ENCODE results near the gene AHI1.

Gene AHI1

GRCh38 chr6:135451617-135452190 is 45.8 kb downstream of the AHI1 start:
- Histone ChIP-seq H3K4me2 (no peak overlapping the region), H3K27me3 (ENCODE audit: insufficient read depth, low read depth) (no peaks in the 10 kb centered on the region), H3K4me3 (IDR thresholded peaks at IDR 0.05; ENCODE audit: insufficient read depth, low read depth, low read length) (no peak overlapping the region), H3K4me1 (ENCODE audit: low read depth, poor library complexity, severe bottlenecking) (no peaks in the 10 kb centered on the region), H2AFZ (ENCODE audit: low read depth) (no peak overlapping the region), H3K79me2 (ENCODE audit: insufficient read depth, low read depth) (no peaks in the 10 kb centered on the region), H3K27ac (no peak overlapping the region), H3K9ac (no peak overlapping the region), H3K36me3 (ENCODE audit: insufficient read depth) (no peaks in the 10 kb centered on the region), H4K20me1 (ENCODE audit: insufficient read depth) (no peaks in the 10 kb centered on the region)
- peak; percentile 89 for TF ChIP-seq CTCF (conservative IDR thresholded peaks at IDR 0.05; ENCODE audit: low read depth, low read length)

- Histone ChIP-seq H3K27ac (no peak overlapping the region), H3K4me1 (ENCODE audit: low read depth, poor library complexity, severe bottlenecking) (no peaks in the 10 kb centered on the region), H3K4me3 (IDR thresholded peaks at IDR 0.05; ENCODE audit: insufficient read depth, low read depth, low read length) (no peak overlapping the region), H2AFZ (ENCODE audit: low read depth) (no peak overlapping the region), H3K9ac (no peak overlapping the region), H3K27me3 (ENCODE audit: insufficient read depth, low read depth) (no peaks in the 10 kb centered on the region), H3K79me2 (ENCODE audit: insufficient read depth, low read depth) (no peaks in the 10 kb centered on the region), H3K36me3 (ENCODE audit: insufficient read depth) (no peaks in the 10 kb centered on the region), H3K4me2 (no peak overlapping the region), H4K20me1 (ENCODE audit: insufficient read depth) (no peaks in the 10 kb centered on the region)
- no peak for TF ChIP-seq CTCF (conservative IDR thresholded peaks at IDR 0.05; ENCODE audit: low read depth, low read length)
These were observed 48.3 kb downstream of the AHI1 start for GRCh38 chr6:135449246-135449645.

GRCh38 chr6:135440087-135440792 is 57.3 kb downstream of the AHI1 start:
- Histone ChIP-seq H4K20me1 (ENCODE audit: insufficient read depth) (no peaks in the 10 kb centered on the region), H3K9ac (peak overlapping the region; percentile 34; the same call in 1 of the 2 replicates), H3K4me3 (IDR thresholded peaks at IDR 0.05; ENCODE audit: insufficient read depth, low read depth, low read length) (no peak overlapping the region), H2AFZ (ENCODE audit: low read depth) (peak overlapping the region; percentile 41; the same call in 1 of the 2 replicates), H3K79me2 (ENCODE audit: insufficient read depth, low read depth) (no peaks in the 10 kb centered on the region), H3K4me2 (peak overlapping the region; percentile 83), H3K27ac (peak overlapping the region; percentile 35; the same call in 1 of the 2 replicates), H3K36me3 (ENCODE audit: insufficient read depth) (no peaks in the 10 kb centered on the region; the same call in 1 of the 2 replicates), H3K27me3 (ENCODE audit: insufficient read depth, low read depth) (no peaks in the 10 kb centered on the region), H3K4me1 (ENCODE audit: low read depth, poor library complexity, severe bottlenecking) (peaks cover 32% of the 10 kb centered on the region)
- TF ChIP-seq CTCF (conservative IDR thresholded peaks at IDR 0.05; ENCODE audit: low read depth, low read length), result no peak

GRCh38 chr6:135439549-135439948 is 58.0 kb downstream of the AHI1 start:
- Histone ChIP-seq H3K27ac (peak overlapping the region; percentile 35; the same call in 1 of the 2 replicates), H3K4me3 (IDR thresholded peaks at IDR 0.05; ENCODE audit: insufficient read depth, low read depth, low read length) (no peak overlapping the region), H3K79me2 (ENCODE audit: insufficient read depth, low read depth) (no peaks in the 10 kb centered on the region), H3K27me3 (ENCODE audit: insufficient read depth, low read depth) (no peaks in the 10 kb centered on the region), H3K4me1 (ENCODE audit: low read depth, poor library complexity, severe bottlenecking) (peaks cover 32% of the 10 kb centered on the region), H3K36me3 (ENCODE audit: insufficient read depth) (no peaks in the 10 kb centered on the region; the same call in 1 of the 2 replicates), H3K9ac (no peak overlapping the region), H3K4me2 (peak overlapping the region; percentile 83), H4K20me1 (ENCODE audit: insufficient read depth) (no peaks in the 10 kb centered on the region), H2AFZ (ENCODE audit: low read depth) (0 out of 2 replicates have a peak overlapping the region, but pooled peaks have one; percentile 41)
- TF ChIP-seq CTCF (conservative IDR thresholded peaks at IDR 0.05; ENCODE audit: low read depth, low read length), result no peak

Measured in KMS-11 (cell line).